Left hindlimb (tissue), 1 donor: ENCODE measurements around the gene LTB.
A peak's percentile ranks its signal among the peaks of the same experiment; 100 is the strongest.

Experiments
- DNase-seq: peaks from one replicate; pipeline ENCODE4 v3.0.0-alpha.2; 2018

LTB gene

DNA sequence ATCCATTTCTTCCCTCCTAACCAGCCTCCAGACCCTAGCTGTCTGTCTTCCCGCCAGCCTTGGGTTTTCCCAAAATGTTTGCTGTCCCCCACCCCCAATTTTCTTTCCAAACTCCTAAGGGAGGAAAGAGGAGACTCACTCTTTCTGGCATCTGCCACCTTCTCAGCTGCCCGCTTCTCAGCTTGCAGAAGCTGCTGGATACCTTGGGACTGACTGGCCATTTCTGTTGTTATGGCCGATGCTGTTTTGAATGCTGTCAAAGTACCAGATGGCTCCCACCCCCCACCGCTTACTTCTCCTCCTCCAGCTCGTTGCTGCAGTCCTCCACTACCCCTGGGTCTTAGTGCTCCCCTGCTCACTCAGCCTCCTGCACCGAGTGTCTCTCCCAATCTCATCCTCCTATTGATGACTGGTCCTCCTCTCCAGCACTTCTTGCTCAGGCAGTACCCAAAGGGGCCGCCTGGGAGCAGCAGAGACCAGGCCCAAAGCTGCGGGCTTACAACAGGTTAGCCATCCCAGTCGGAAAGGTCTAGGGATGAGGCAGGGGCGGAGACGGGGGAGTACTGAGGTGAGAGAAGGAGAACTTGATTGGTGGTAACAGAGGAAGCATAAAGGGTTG is 35.8 kb downstream of the LTB start, which contains the start of gene ATP6V1G2:
Gene ATP6V1G2, minus strand, starts transcription at position 270 of the 619 bp plus-strand sequence. Its CDS starts 49 bp downstream, at position 221.
- peak; percentile 92 for DNase-seq

DNA sequence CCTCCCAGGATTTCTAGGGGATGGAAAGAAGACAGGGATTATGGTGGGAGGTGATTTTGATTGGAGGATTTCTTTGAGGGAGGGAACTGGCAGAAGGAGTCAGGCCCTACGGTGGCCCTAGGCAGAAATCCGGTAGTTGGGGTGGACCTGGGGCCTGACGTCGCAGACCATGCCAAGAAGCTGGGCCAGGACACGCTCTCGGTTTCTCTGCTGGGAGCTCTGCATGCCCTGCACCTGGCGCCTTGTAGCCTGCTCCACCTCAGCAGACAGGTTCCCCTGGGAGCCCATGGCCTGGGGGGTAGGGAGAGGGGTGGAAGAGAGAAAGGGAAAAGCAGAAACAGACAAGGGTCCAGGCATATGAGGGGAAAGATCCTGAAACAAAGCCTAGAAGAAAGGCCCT is 36.9 kb downstream of the LTB start:
- no peak for DNase-seq

- no peak for DNase-seq
Measured at GRCh38 chr6:31544676-31545075, 37.5 kb downstream of the LTB start.

- no peak for DNase-seq
Measured at GRCh38 chr6:31543639-31544038, 38.6 kb downstream of the LTB start.

DNA sequence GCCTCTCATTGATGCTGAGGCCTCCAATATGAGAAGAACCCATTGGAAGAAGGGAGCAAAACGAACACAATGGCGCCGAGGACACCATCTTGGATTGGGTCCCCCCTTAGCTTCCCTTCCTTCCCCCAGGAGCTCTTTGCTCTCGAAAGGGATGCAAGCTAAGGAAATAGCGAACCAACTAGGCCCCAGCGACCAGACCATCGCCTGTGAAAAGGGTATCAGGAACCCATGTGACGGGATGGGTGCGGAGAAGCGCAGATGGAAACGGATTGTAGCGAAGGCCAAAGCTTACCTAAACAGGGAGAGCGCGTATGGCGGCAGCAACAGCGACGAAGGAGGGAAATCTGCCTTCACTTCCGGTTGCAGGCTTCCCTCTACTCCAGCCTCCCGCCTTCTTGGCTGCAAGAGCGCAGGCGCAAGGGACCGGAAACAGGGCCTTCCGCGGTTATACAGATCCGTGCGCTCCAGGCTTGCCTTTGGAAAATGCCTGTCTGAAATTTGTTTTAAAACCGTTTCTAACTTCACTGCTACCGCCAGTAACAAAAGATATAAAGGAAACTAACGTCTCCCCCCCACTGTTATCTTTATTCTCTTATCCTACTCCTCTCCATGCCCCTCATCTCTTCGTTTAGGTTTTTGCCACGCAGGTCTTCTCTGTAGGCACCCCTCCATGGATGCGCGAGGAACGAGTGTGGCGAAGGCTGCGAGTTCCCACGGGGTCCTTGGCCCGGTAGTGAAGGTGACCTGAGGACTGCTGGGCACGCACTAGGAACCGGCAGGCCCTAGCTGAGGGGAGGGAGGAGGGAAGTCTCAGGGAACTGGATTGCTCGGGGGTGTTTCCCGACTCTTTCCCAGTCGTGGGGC is 40.3 kb downstream of the LTB start, which contains the start of gene DDX39B:
Gene DDX39B, minus strand, starts transcription at position 346 of the 864 bp plus-strand sequence. CDS start 1,471 bp downstream, outside the sequence.
- DNase-seq, result peak; percentile 96

- DNase-seq, result no peak
Measured at GRCh38 chr6:31541059-31541657, 41.1 kb downstream of the LTB start.

- no peak for DNase-seq
Measured at GRCh38 chr6:31540640-31541039, 41.6 kb downstream of the LTB start.

- DNase-seq, result no peak
Measured at GRCh38 chr6:31538805-31539400, 43.3 kb downstream of the LTB start.

DNA sequence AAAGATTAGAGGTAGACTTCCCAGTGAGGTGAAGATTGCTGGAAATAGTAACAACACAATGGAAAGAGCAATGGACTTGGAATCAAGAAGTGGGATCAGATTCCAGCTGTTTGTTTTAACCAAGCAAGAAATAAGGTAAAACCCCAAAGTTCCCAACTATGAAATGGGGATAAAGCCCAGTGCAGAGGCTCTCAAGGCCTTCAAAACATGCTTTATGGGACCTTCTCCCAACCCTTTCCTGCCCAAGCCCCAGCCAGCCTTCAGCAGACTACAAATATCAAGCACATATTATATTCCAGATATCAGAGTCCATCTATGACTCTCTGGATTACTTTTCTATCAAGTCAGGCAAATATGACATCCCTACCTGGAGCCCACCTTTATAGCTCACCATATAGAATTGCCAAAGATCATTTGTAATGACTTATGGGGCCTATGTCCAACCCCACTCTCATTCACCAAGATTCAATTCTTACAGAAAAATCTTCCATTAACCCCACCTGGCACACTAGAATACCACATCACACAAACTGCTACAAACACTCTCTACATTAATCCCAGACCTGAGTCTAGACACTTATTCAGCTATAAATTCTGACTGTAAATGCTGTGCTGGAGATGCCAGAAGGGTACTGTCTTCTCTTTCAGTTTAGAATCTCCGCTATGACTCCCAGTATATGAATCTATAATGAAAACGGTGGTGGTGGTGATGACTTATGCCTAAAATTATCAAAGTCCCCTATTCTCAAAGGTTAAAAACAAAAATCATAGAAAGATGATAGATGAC is 46.5 kb downstream of the LTB start:
- DNase-seq, result no peak

GRCh38 chr6:31534521-31535040 is 47.6 kb downstream of the LTB start:
- no peak for DNase-seq

DNA sequence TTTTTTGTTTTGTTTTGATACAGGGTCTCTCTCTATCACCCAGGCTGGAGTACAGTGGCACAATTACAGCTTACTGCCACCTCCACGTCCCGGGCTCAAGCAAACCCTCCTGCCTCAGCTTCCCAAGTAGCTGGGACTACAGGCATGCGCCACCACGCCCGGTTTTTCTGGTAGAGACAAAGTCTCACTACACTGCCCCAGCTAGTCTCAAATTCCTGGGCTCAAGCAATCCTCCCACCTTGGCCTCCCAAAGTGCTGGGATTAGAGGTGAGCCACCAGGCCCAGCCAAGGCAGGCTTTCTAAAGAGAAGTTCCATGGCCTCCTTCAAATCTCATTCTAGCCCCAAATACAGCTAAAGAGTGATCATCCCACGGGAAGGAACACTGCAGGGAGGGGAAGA is 48.2 kb downstream of the LTB start:
- DNase-seq, result no peak

DNA sequence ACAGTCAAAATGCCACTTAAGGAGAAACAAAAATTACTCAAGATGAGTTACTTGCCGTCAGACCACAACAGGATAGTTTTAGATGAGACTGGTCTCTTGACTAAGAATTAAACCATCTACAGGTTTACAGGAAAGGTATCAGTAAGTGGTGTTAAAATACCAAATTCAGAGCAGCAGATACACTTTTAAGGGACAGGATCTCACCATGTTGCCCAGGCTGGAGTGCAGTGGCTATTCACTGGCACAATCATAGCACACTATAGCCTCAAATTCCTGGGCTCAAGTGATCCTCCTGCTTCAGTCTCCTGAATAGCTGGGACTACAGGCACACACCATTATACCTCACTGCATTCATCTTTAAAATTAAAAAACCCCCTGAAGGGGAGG is 48.8 kb downstream of the LTB start:
- DNase-seq, result no peak

GRCh38 chr6:31532644-31533454 is 49.4 kb downstream of the LTB start:
- no peak for DNase-seq

DNA sequence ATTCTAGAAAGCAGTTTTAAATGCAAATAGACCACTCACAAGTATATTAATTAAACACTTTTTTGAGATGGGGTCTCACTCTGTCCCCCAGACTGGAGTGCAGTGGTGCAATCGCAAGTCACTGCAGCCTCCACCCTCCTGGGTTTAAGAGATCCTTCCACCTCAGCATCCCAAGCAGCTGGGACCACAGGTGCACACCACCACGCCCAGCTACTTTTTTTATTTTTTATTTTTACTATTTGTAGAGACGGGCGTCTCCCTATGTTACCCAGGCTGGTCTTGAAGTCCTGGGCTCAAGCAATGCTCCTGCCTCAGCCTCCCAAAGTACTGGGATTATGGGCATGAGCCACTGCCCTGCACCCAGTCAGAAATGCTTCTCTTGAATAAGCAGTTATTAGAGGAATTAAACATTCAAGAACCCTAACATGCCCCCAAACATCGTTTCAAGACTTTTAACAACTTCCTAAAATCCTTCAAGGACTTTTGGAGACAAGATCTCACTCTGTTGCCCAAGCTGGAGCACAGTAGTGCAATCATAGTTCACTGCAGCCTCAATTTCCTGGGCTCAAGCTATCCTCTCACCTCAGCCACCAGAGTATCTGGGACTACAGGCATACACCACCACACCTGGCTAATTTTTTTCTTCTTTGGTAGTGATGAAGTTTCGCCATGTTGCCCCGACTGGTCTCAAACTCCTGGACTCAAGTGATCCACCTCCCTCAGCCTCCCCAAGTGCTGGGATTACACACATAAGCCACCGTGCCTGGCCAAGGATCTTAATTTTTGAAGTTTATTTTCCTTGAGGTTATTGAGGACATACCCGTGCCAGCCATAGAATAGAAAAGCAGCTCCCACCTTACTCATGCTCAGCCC is 50.2 kb downstream of the LTB start:
- no peak for DNase-seq

DNA sequence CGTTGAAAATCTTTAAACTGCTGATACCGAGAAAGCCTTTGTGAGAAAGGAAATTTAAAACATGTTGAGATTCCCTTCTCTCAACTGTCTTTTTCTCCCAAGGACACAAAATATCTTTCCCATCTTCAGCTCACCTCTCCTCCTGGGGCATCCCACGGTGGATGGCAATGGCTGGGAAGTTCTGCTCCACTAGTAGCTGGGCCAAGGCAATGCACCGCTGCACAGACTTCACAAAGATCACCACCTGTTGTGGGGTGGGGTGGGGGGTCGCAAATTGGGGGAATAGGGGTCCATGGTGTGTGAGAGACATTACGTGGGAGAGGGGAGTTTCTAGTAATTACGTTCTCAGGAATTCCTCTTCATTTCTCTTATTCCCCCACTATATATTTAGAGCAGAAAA is 51.1 kb downstream of the LTB start:
- DNase-seq, result no peak

GRCh38 chr6:31530659-31531058 is 51.6 kb downstream of the LTB start:
- DNase-seq, result no peak
